DOHH2 (cell line): Measurements from ENCODE around the gene AP2M1.

Source experiments
- EZH2phosphoT487 ChIP-seq: fragments of 200-600 bp; sonication (generic); IDR thresholded peaks from 2 replicates; pipeline ENCODE4 v1.6.1; 2017; ENCODE audit warnings: borderline replicate concordance, mild to moderate bottlenecking, antibody characterized with exemption, low read length, moderate library complexity, mixed read lengths
- TF ChIP-seq, protein P1 (sequence below): fragments of 200-600 bp; sonication (generic); IDR thresholded peaks from one replicate; pipeline ENCODE4 v1.5.1; 2014; ENCODE audit warnings: antibody characterized with exemption, mild to moderate bottlenecking, low read depth, low read length; ENCODE audit not compliant: poor library complexity, severe bottlenecking

DNA sequence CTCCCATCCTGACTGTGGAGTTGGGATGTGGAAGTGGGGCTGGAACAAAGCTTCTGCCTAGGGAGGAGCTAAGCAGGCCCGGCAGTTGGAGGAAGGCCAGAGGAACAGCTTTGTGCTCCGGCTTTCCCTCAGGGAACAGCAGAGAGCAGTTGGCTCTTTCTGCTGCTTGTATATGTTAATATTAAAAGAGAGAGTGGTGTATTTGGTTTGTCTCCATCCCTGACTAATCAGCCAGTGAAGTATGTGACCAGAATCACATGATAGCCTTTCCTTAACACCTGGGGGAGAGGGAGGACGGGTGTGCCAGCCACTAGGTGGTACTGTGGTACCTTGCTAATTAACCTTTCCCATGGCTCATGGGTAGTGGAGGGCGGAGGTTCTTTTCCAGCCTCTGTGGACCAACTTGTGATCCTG, 29.5 kb upstream of the AP2M1 start:
- TF ChIP-seq, protein P1, sequence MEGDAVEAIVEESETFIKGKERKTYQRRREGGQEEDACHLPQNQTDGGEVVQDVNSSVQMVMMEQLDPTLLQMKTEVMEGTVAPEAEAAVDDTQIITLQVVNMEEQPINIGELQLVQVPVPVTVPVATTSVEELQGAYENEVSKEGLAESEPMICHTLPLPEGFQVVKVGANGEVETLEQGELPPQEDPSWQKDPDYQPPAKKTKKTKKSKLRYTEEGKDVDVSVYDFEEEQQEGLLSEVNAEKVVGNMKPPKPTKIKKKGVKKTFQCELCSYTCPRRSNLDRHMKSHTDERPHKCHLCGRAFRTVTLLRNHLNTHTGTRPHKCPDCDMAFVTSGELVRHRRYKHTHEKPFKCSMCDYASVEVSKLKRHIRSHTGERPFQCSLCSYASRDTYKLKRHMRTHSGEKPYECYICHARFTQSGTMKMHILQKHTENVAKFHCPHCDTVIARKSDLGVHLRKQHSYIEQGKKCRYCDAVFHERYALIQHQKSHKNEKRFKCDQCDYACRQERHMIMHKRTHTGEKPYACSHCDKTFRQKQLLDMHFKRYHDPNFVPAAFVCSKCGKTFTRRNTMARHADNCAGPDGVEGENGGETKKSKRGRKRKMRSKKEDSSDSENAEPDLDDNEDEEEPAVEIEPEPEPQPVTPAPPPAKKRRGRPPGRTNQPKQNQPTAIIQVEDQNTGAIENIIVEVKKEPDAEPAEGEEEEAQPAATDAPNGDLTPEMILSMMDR, result peak; percentile 55
- TF ChIP-seq EZH2phosphoT487, result no peak
